ENCODE data around the gene ITGB4. TPM values are rescaled to one million over a fixed set of nuclear protein-coding genes. Genes with fewer than 3 reads are reported as not detected.

ITGB4 gene
- total and polyA plus RNA-seq, 2 donors (not counting 3 experiments of a cell fraction or from before 2014, with no cell fraction given): 4.2 to 6.7 TPM

GRCh38 chr17:75783803-75784472 is 62.7 kb downstream of the ITGB4 start:
- peaks cover 29% of the 10 kb centered on the region for H3K4me1 ChIP-seq (ENCODE audit: control insufficient read depth, extremely low read depth, insufficient read depth, low read length)
- intact Hi-C loops (cut with micrococcal nuclease): loop anchor here (1.0 to 2.0 kb wide), 4 partner anchors 71 to 195 kb away; partner anchors contain the start of genes ACOX1, TEN1 and WBP2
- ChIA-PET POLR2A (interaction anchor here (0.8 to 1.4 kb wide), 4 partner anchors 8 to 71 kb away, joined by 3 to 8 read pairs (median 4); partner anchors contain the start of gene WBP2), CTCF (interaction anchor here (0.6 to 5.7 kb wide), 31 partner anchors 8 to 398 kb away, joined by 3 to 73 read pairs (median 5); partner anchors contain the start of genes FBF1, GALK1, TRIM47 and TRIM65)
- DNase-seq (ENCODE audit: low read depth, low spot score): no peak
- BruUV-seq (replicated peaks): no TSS peak
- H3K27ac ChIP-seq (ENCODE audit: insufficient read depth, low read depth, low read length): peak overlapping the region; percentile 52
- no peaks in the 10 kb centered on the region for H3K36me3 ChIP-seq (ENCODE audit: control insufficient read depth in 2 of 2, extremely low read depth in 1 of 2, insufficient read depth in 2 of 2, low read length in 2 of 2)
- H3K9me1 ChIP-seq (replicated peaks; ENCODE audit: control insufficient read depth, extremely low read depth, insufficient read depth, low read length): no peaks in the 10 kb centered on the region
- peak overlapping the region; percentile 50 for H3K4me2 ChIP-seq (ENCODE audit: insufficient read depth, low read length)
- peaks cover 25% of the 10 kb centered on the region for H3K79me2 ChIP-seq (ENCODE audit: control insufficient read depth, insufficient read depth, low read length)
- no peaks in the 10 kb centered on the region for H4K20me1 ChIP-seq (replicated peaks; ENCODE audit: control insufficient read depth, extremely low read depth, insufficient read depth, low read length)
- peak overlapping the region; percentile 83 for H3K9ac ChIP-seq (replicated peaks; ENCODE audit: extremely low read depth, insufficient read depth, low read length)
- no peaks in the 10 kb centered on the region for H3K27me3 ChIP-seq (ENCODE audit: control insufficient read depth in 2 of 2, insufficient read depth in 2 of 2, low read length in 2 of 2)
- dilution Hi-C loops (cut with MboI; ENCODE audit: extremely low pct_ligation_motif_present, low sequenced_read_pairs): no loop called here
- peak overlapping the region; percentile 6 for H2AFZ ChIP-seq (ENCODE audit: low read depth, low read length)
- no peak for TF ChIP-seq MYC (IDR thresholded peaks at IDR 0.05; ENCODE audit: low read depth, low read length)
- no peak for TF ChIP-seq MAX (IDR thresholded peaks at IDR 0.05; ENCODE audit: insufficient read depth, insufficient read length)
- TF ChIP-seq JUN (IDR thresholded peaks at IDR 0.05; ENCODE audit: borderline replicate concordance, insufficient read depth, insufficient read length, low read depth): no peak
- TF ChIP-seq FOS (IDR thresholded peaks at IDR 0.05; ENCODE audit: borderline replicate concordance, insufficient read depth, low read length): no peak
- TF ChIP-seq CTCF (IDR thresholded peaks at IDR 0.05; ENCODE audit: extremely low read depth in 1 of 2, insufficient read depth in 1 of 2, low read depth in 1 of 2, low read length in 2 of 2): no peak
- no peak for TF ChIP-seq POLR2A (IDR thresholded peaks at IDR 0.05; ENCODE audit: low read depth, low read length)
- no peak for TF ChIP-seq GATA2 (IDR thresholded peaks at IDR 0.05; ENCODE audit: insufficient read depth, insufficient read length, low read depth, low read length)
- TF ChIP-seq EZH2 (IDR thresholded peaks at IDR 0.05; ENCODE audit: borderline replicate concordance, low read depth, low read length, severe bottlenecking): no peak
- no peak for TF ChIP-seq POLR2AphosphoS5 (IDR thresholded peaks at IDR 0.05; ENCODE audit: insufficient read depth, low read depth, low read length)
- FAIRE-seq: peak; percentile 4
- peak overlapping the region in 2 of 3 experiments; percentile 6 to 24 for H3K4me3 ChIP-seq (replicated peaks in 1 of 3; ENCODE audit: insufficient read depth in 1 of 3, low read depth in 1 of 3, low read length in 3 of 3)
- no peaks in the 10 kb centered on the region for H3K9me3 ChIP-seq (replicated peaks; ENCODE audit: control insufficient read depth, insufficient read depth, low read length)
